PC-3 (cell line): ENCODE results near the gene ATG101. TPM values are rescaled to one million over a fixed set of nuclear protein-coding genes. Genes with fewer than 3 reads are reported as not detected.

ENCODE experiments used
- ATAC-seq: fragments of 200-7000 bp; cut with Tn5 transposase; 2 replicates; pipeline ENCODE4 v1.9.1; 2020; ENCODE audit warnings: mild to moderate bottlenecking, moderate library complexity
- BruUV-seq: library from RNA; stranded (reverse); fragments of 400-500 nt; replicated peaks from 2 replicates; lab custom pipeline; 2021; lab: Mats Ljungman, UMichigan
- CTCF ChIA-PET: fragments of 300-600 bp; sonication (Branson Sonifier 250); formaldehyde crosslinking; loops from one replicate; lab custom pipeline; 2022; ENCODE audit warnings: antibody characterized with exemption; lab: Charles Lee
- POLR2A ChIA-PET: fragments of 300-600 bp; sonication (Branson Sonifier 250); formaldehyde crosslinking; loops from one replicate; lab custom pipeline; 2022; ENCODE audit warnings: antibody characterized with exemption; ENCODE audit not compliant: unreplicated experiment; lab: Charles Lee
- DNase-seq: peaks from one replicate; pipeline ENCODE4 v3.0.0-alpha.2; 2015
- H2AFZ ChIP-seq: fragments of 300-600 bp; sonication (generic); 2 replicates; pipeline ENCODE4 v1.6.0; 2016; ENCODE audit warnings: antibody characterized with exemption, low read length
- H3F3A ChIP-seq: fragments of 300-600 bp; sonication (generic); one replicate; pipeline ENCODE4 v1.6.0; 2017; ENCODE audit warnings: antibody characterized with exemption, low read length, control low read depth, mild to moderate bottlenecking; ENCODE audit not compliant: unreplicated experiment
- H3K27ac ChIP-seq: fragments of 300-600 bp; sonication (generic); 2 replicates; pipeline ENCODE4 v1.5.1; 2016; ENCODE audit warnings: mild to moderate bottlenecking, low read length
- H3K27me3 ChIP-seq: fragments of 300-600 bp; sonication (generic); 2 replicates; pipeline ENCODE4 v1.6.1; 2016; ENCODE audit warnings: low read length, mixed read lengths
- H3K36me3 ChIP-seq: fragments of 300-600 bp; sonication (generic); 2 replicates; pipeline ENCODE4 v1.6.1; 2016; ENCODE audit warnings: low read depth, mixed run types, low read length, mixed read lengths
- H3K4me1 ChIP-seq: fragments of 300-600 bp; sonication (generic); 2 replicates; pipeline ENCODE4 v1.5.1; 2016; ENCODE audit warnings: low read length; ENCODE audit not compliant: insufficient read depth
- H3K4me2 ChIP-seq: fragments of 300-600 bp; sonication (generic); 2 replicates; pipeline ENCODE4 v1.6.0; 2016; ENCODE audit warnings: low read length
- H3K4me3 ChIP-seq: fragments of 300-600 bp; sonication (generic); 2 replicates; pipeline ENCODE4 v1.5.1; 2016; ENCODE audit warnings: mild to moderate bottlenecking, low read length, mixed read lengths
- H3K79me2 ChIP-seq: fragments of 300-600 bp; sonication (generic); 2 replicates; pipeline ENCODE4 v1.6.1; 2017; ENCODE audit warnings: low read length, mixed read lengths
- H3K9ac ChIP-seq: fragments of 300-600 bp; sonication (generic); 2 replicates; pipeline ENCODE4 v1.6.0; 2016; ENCODE audit warnings: mild to moderate bottlenecking, low read length
- H3K9me2 ChIP-seq: fragments of 300-600 bp; sonication (generic); replicated peaks from 2 replicates; pipeline ENCODE4 v1.6.1; 2016; ENCODE audit warnings: mixed run types, low read length, mixed read lengths
- H3K9me3 ChIP-seq: fragments of 300-600 bp; sonication (generic); 2 replicates; pipeline ENCODE4 v1.6.1; 2016; ENCODE audit warnings: low read length, mixed read lengths
- H4K20me1 ChIP-seq: fragments of 300-600 bp; sonication (generic); 2 replicates; pipeline ENCODE4 v1.6.1; 2016; ENCODE audit warnings: low read length, mixed read lengths
- CTCF ChIP-seq: fragments of 300-600 bp; sonication (generic); conservative IDR thresholded peaks from 2 replicates; pipeline ENCODE4 v1.5.1; 2017; ENCODE audit warnings: antibody characterized with exemption, low read depth, mild to moderate bottlenecking, low read length
- EZH2 ChIP-seq: fragments of 300-600 bp; sonication (generic); IDR thresholded peaks from one replicate; pipeline ENCODE4 v1.6.1; 2017; ENCODE audit warnings: antibody characterized with exemption, mild to moderate bottlenecking, low read length; ENCODE audit not compliant: unreplicated experiment
- EZH2phosphoT487 ChIP-seq: fragments of 300-600 bp; sonication (generic); IDR thresholded peaks from 2 replicates; pipeline ENCODE4 v1.6.1; 2018; ENCODE audit warnings: mild to moderate bottlenecking, antibody characterized with exemption, low read length, borderline replicate concordance
- intact Hi-C: fragments of 100-400 bp; cut with micrococcal nuclease; formaldehyde crosslinking; loops from 2 replicates; pipeline ENCODE4 v1.9.0; 2023
- total RNA-seq: library from RNA; depleted of rRNA; stranded (reverse); fragments of >200 nt; gene quantifications from 2 replicates; pipeline ENCODE4 v1.2.3, GENCODE V29; 2014

The ATG101 gene
- total RNA-seq, 1 experiment from 2014 or later: 110 TPM

DNA sequence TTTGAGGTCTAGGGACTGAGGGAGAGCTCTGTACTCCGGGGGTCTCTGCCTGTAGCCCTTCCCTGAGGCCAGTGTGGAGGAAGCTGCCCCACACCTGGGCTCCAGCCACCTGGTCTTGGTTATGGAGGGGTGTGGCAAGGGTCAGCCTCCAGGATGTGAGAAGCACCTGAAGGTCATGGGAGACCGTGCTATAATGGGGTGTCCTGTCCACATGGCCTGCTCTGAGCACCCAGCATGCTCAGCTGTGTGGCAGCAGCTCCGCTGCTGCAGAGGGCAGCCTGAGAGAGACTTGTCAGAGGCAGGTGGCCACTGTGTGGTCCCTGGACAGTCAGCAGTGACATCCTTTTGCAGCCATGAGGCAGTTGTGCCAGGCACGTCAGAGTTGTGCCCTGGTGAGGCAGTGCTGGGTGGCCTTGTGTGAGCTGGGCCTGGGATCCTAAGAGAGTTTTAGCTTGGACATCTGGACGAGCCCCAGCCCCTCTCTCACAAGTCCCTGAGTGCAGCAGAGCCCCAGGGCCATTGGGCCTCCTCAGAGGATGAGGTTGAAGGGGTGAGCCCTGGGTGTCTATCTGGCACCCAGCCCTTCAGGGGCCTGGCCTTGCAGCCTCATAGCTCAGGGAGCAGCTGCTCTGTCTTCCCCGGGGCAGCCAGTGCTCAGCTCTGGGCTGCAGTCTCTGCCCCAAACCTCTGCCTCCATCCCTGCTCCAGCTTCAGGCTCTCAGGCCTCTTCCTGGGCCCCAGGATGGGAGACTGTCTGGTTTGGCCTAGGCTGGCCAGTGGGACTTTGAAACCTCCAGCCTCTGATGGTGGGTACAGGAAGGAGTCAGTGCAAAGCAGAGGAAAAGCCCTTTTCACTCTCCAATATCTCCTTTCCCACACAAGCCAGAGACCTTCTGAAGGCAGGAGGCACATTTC, 7.4 kb upstream of the ATG101 start:
- Histone ChIP-seq H3K9ac (no peak overlapping the region), H2AFZ (no peak overlapping the region), H3K9me3 (no peaks in the 10 kb centered on the region), H3K27ac (no peak overlapping the region), H3K36me3 (peaks cover 5% of the 10 kb centered on the region; the same call in 1 of the 2 replicates), H4K20me1 (no peaks in the 10 kb centered on the region), H3K4me3 (no peak overlapping the region), H3K4me2 (no peak overlapping the region), H3K79me2 (no peaks in the 10 kb centered on the region), H3F3A (no peaks in the 10 kb centered on the region), H3K27me3 (no peaks in the 10 kb centered on the region), H3K4me1 (no peaks in the 10 kb centered on the region), H3K9me2 (no peaks in the 10 kb centered on the region)
- intact Hi-C loops: no loop called here
- BruUV-seq: no TSS peak
- ChIA-PET POLR2A (no interaction called here), CTCF (no interaction called here)
- DNase-seq (no peak), ATAC-seq (no peak)
- TF ChIP-seq CTCF (no peak), EZH2phosphoT487 (no peak), EZH2 (no peak)

DNA sequence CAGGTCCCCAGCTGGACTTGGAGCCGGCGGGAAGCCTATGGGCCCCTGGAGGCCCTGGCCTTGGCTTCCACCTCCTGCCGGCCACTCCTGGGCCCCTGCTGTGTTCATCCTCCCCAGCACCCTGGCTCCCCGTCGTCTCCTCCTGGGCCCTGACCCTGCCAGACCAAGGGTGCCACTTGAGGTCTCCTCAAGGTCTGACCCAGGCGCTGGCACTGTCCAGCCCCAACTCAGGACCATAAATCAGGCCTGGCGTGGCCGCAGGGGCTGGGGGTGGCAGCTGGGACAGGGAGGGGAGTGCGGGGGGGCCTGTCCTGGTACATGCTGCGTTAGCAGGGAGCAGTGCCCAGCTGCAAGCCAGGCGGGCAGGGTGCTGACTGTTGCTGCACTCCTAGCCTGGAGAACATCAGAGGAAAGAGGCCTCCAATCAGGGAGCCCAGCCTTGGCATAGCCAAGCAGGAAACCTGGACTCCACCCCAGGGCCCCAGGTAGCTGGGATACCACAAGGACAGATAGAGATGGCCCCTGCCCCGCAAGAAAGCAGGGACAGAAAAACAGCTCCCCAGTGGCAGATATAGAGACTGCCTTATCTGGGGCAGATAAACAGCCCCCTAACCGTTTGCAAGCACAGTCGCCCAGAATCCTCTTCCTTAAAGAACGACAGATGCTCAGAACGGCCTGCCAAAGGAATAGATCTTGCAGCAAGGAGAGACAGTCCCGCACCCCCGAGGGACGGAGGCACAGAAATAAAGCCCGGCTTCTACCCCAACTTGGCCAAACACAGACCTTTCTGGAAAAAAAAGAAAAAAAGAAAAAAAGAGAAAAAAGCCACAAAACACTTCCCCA, 6.5 kb upstream of the ATG101 start:
- Histone ChIP-seq H3K79me2 (no peaks in the 10 kb centered on the region), H3K4me3 (no peak overlapping the region), H3K9ac (no peak overlapping the region), H3K27me3 (no peaks in the 10 kb centered on the region), H3F3A (no peaks in the 10 kb centered on the region), H3K36me3 (peaks cover 3% of the 10 kb centered on the region; the same call in 1 of the 2 replicates), H3K9me2 (no peaks in the 10 kb centered on the region), H3K4me2 (no peak overlapping the region), H3K4me1 (no peaks in the 10 kb centered on the region), H3K9me3 (no peaks in the 10 kb centered on the region), H3K27ac (no peak overlapping the region), H2AFZ (no peak overlapping the region), H4K20me1 (no peaks in the 10 kb centered on the region)
- intact Hi-C loops: no loop called here
- TF ChIP-seq EZH2phosphoT487 (no peak), EZH2 (no peak), CTCF (no peak)
- ATAC-seq: no peak
- ChIA-PET CTCF (no interaction called here), POLR2A (no interaction called here)
- no peak for DNase-seq
- no TSS peak for BruUV-seq
